Measurements from ENCODE around the gene FAM177B. TPM values are rescaled to one million over a fixed set of nuclear protein-coding genes. Genes with fewer than 3 reads are reported as not detected.

Gene FAM177B
- total and polyA plus RNA-seq, 2 donors: 0.42 to 1.8 TPM

- H3K4me3 ChIP-seq (ENCODE audit: low read length in 2 of 2): no peak overlapping the region
- no peak overlapping the region for H3K27ac ChIP-seq (ENCODE audit: low read depth in 1 of 2, low read length in 1 of 2)
- H3K36me3 ChIP-seq (ENCODE audit: control insufficient read depth in 2 of 2, insufficient read depth in 2 of 2, low read length in 1 of 2): no peaks in the 10 kb centered on the region
- no peaks in the 10 kb centered on the region for H3K4me1 ChIP-seq (ENCODE audit: control insufficient read depth in 2 of 2, insufficient read depth in 2 of 2, low read length in 2 of 2)
- no peaks in the 10 kb centered on the region for H3K9me3 ChIP-seq (ENCODE audit: control insufficient read depth in 2 of 2, insufficient read depth in 1 of 2, low read length in 1 of 2)
- DNase-seq (ENCODE audit: low read depth in 6 of 9, low spot score in 9 of 9): no peak
- no peaks in the 10 kb centered on the region for H3K27me3 ChIP-seq (ENCODE audit: control insufficient read depth in 2 of 2, insufficient read depth in 1 of 2, low read length in 1 of 2)
- 97% methylated on average over 3 of the region's 3 CpGs for WGBS
These were observed 51.6 kb downstream of the FAM177B start for GRCh38 chr1:222788402-222789156.

DNA sequence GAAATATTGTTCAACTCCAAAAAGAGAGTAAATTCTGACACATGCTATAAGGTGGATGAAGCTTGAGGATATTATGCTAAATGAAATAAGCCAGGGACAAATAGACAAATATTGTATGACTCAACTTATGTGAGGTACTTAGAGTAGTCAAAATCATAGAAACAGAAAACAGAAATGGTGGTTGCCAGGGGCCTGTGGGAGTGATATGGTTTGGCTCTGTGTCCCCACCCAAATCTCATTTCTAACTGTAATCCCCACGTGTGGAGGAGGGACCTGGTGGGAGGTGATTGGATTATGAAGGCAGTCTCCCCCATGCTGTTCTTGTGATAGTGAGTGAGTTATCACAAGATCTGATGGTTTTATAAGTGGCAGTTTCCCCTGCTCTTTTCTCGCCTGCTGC is 53.1 kb downstream of the FAM177B start:
- Histone ChIP-seq H3K9me3 (ENCODE audit: control insufficient read depth in 2 of 2, insufficient read depth in 1 of 2, low read length in 1 of 2) (no peaks in the 10 kb centered on the region), H3K36me3 (ENCODE audit: control insufficient read depth in 2 of 2, insufficient read depth in 2 of 2, low read length in 1 of 2) (no peaks in the 10 kb centered on the region), H3K4me1 (ENCODE audit: control insufficient read depth in 2 of 2, insufficient read depth in 2 of 2, low read length in 2 of 2) (no peaks in the 10 kb centered on the region), H3K4me3 (ENCODE audit: low read length in 2 of 2) (no peak overlapping the region), H3K27me3 (ENCODE audit: control insufficient read depth in 2 of 2, insufficient read depth in 1 of 2, low read length in 1 of 2) (no peaks in the 10 kb centered on the region), H3K27ac (ENCODE audit: low read depth in 1 of 2, low read length in 1 of 2) (no peak overlapping the region)
- DNase-seq (ENCODE audit: low read depth in 6 of 9, low spot score in 9 of 9): no peak
- 93% methylated on average over 2 of the region's 2 CpGs for WGBS

- no peaks in the 10 kb centered on the region for H3K9me3 ChIP-seq (ENCODE audit: control insufficient read depth in 2 of 2, insufficient read depth in 1 of 2, low read length in 1 of 2)
- WGBS: 78% methylated on average over 4 of the region's 4 CpGs
- DNase-seq (ENCODE audit: low read depth in 6 of 9, low spot score in 9 of 9): no peak
- no peak overlapping the region for H3K27ac ChIP-seq (ENCODE audit: low read depth in 1 of 2, low read length in 1 of 2)
- H3K4me3 ChIP-seq (ENCODE audit: low read length in 2 of 2): no peak overlapping the region
- H3K4me1 ChIP-seq (ENCODE audit: control insufficient read depth in 2 of 2, insufficient read depth in 2 of 2, low read length in 2 of 2): no peaks in the 10 kb centered on the region
- no peaks in the 10 kb centered on the region for H3K27me3 ChIP-seq (ENCODE audit: control insufficient read depth in 2 of 2, insufficient read depth in 1 of 2, low read length in 1 of 2)
- no peaks in the 10 kb centered on the region for H3K36me3 ChIP-seq (ENCODE audit: control insufficient read depth in 2 of 2, insufficient read depth in 2 of 2, low read length in 1 of 2)
These were observed 53.5 kb downstream of the FAM177B start for GRCh38 chr1:222790520-222790919.

GRCh38 chr1:222791006-222791710 is 54.2 kb downstream of the FAM177B start:
- no peak for DNase-seq (ENCODE audit: low read depth in 6 of 9, low spot score in 9 of 9)
- no peak overlapping the region for H3K27ac ChIP-seq (ENCODE audit: low read depth in 1 of 2, low read length in 1 of 2)
- no peaks in the 10 kb centered on the region for H3K36me3 ChIP-seq (ENCODE audit: control insufficient read depth in 2 of 2, insufficient read depth in 2 of 2, low read length in 1 of 2)
- no peak overlapping the region for H3K4me3 ChIP-seq (ENCODE audit: low read length in 2 of 2)
- H3K9me3 ChIP-seq (ENCODE audit: control insufficient read depth in 2 of 2, insufficient read depth in 1 of 2, low read length in 1 of 2): no peaks in the 10 kb centered on the region
- no peaks in the 10 kb centered on the region for H3K4me1 ChIP-seq (ENCODE audit: control insufficient read depth in 2 of 2, insufficient read depth in 2 of 2, low read length in 2 of 2)
- 93% methylated on average over 4 of the region's 4 CpGs for WGBS
- H3K27me3 ChIP-seq (ENCODE audit: control insufficient read depth in 2 of 2, insufficient read depth in 1 of 2, low read length in 1 of 2): no peaks in the 10 kb centered on the region

DNA sequence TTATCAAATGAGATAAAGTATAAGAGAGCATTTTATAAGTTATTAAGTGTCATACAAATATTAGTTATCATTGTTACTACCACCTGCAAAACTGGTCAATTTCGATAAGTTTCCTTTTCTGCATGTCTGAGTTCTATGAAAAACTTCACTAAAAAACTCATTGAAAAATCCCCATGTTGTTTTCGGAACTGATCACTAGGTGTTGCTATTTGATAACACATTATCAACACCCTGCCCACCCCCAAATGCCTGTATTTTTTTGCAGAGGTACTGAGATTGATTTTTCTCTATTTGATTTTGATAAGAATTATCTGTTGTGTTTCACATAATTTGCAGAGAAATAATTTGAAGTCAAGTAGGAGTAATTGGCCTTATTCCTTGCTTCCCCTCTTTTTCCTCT is 55.7 kb downstream of the FAM177B start:
- H3K27ac ChIP-seq (ENCODE audit: low read depth in 1 of 2, low read length in 1 of 2): no peak overlapping the region
- peak in 4 of 9 donors; percentile 9 to 55 (median 22) for DNase-seq (ENCODE audit: low read depth in 6 of 9, low spot score in 9 of 9)
- WGBS: 23% methylated on average over 2 of the region's 2 CpGs

GRCh38 chr1:222794656-222795474 is 57.9 kb downstream of the FAM177B start:
- Histone ChIP-seq H3K27ac (ENCODE audit: low read depth in 1 of 2, low read length in 1 of 2) (no peak overlapping the region), H3K9me3 (ENCODE audit: control insufficient read depth in 2 of 2, insufficient read depth in 1 of 2, low read length in 1 of 2) (no peaks in the 10 kb centered on the region), H3K36me3 (ENCODE audit: control insufficient read depth in 2 of 2, insufficient read depth in 2 of 2, low read length in 1 of 2) (no peaks in the 10 kb centered on the region), H3K27me3 (ENCODE audit: control insufficient read depth in 2 of 2, insufficient read depth in 1 of 2, low read length in 1 of 2) (no peaks in the 10 kb centered on the region), H3K4me1 (ENCODE audit: control insufficient read depth in 2 of 2, insufficient read depth in 2 of 2, low read length in 2 of 2) (no peaks in the 10 kb centered on the region), H3K4me3 (ENCODE audit: low read length in 2 of 2) (no peak overlapping the region)
- no peak for DNase-seq (ENCODE audit: low read depth in 6 of 9, low spot score in 9 of 9)
- WGBS: 88% methylated on average over 6 of the region's 6 CpGs

More for the DNA sequence above, 55.7 kb downstream of the FAM177B start:
- Histone ChIP-seq H3K4me1 (ENCODE audit: control insufficient read depth in 2 of 2, insufficient read depth in 2 of 2, low read length in 2 of 2) (no peaks in the 10 kb centered on the region), H3K27me3 (ENCODE audit: control insufficient read depth in 2 of 2, insufficient read depth in 1 of 2, low read length in 1 of 2) (no peaks in the 10 kb centered on the region), H3K9me3 (ENCODE audit: control insufficient read depth in 2 of 2, insufficient read depth in 1 of 2, low read length in 1 of 2) (no peaks in the 10 kb centered on the region), H3K36me3 (ENCODE audit: control insufficient read depth in 2 of 2, insufficient read depth in 2 of 2, low read length in 1 of 2) (no peaks in the 10 kb centered on the region), H3K4me3 (ENCODE audit: low read length in 2 of 2) (no peak overlapping the region)

DNA sequence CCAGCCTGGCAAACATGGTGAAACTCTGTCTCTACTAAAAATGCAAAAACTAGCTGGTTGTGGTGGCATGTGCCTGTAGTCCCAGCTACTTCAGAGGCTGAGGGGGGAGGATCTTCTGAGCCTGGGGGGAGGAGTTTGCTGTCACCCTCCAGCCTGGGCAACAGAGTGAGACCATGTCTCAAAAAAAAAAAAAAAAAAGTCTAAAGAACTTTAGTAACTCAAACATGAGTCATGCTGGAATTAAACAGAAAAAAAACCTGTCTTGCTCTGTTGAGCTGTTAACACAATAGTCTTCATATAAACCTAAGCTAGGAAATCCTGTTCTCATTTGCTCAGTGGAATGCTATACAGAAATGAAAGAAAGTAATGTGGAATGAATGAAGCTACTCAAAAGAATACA is 61.1 kb downstream of the FAM177B start:
- no peak for DNase-seq (ENCODE audit: low read depth in 6 of 9, low spot score in 9 of 9)
- Histone ChIP-seq H3K9me3 (ENCODE audit: control insufficient read depth in 2 of 2, insufficient read depth in 1 of 2, low read length in 1 of 2) (no peaks in the 10 kb centered on the region), H3K4me1 (ENCODE audit: control insufficient read depth in 2 of 2, insufficient read depth in 2 of 2, low read length in 2 of 2) (no peaks in the 10 kb centered on the region), H3K27me3 (ENCODE audit: control insufficient read depth in 2 of 2, insufficient read depth in 1 of 2, low read length in 1 of 2) (no peaks in the 10 kb centered on the region), H3K36me3 (ENCODE audit: control insufficient read depth in 2 of 2, insufficient read depth in 2 of 2, low read length in 1 of 2) (no peaks in the 10 kb centered on the region), H3K4me3 (ENCODE audit: low read length in 2 of 2) (no peak overlapping the region), H3K27ac (ENCODE audit: low read depth in 1 of 2, low read length in 1 of 2) (no peak overlapping the region)

DNA sequence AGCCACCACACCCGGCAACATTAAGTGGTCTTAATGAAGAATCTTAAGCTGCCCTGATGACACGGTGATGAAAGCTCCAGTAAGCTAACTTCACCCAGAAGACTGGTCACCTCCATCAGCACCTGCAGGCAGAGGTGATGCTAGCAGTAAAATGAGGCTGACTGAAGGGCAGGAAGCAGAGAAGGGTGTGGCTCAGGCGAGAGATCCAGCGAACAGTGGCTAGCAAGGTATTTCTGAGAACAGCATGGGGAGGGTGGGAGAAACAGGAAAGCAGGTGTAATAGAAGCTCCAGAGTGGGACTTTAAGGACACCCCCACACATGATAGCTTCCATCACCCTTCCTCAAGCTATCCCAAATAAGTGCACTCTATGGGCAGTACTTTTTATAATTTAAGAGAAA is 62.0 kb downstream of the FAM177B start:
- DNase-seq (ENCODE audit: low read depth in 6 of 9, low spot score in 9 of 9): no peak
- 97% methylated on average over 4 of the region's 4 CpGs for WGBS
- Histone ChIP-seq H3K27ac (ENCODE audit: low read depth in 1 of 2, low read length in 1 of 2) (no peak overlapping the region), H3K36me3 (ENCODE audit: control insufficient read depth in 2 of 2, insufficient read depth in 2 of 2, low read length in 1 of 2) (no peaks in the 10 kb centered on the region), H3K4me1 (ENCODE audit: control insufficient read depth in 2 of 2, insufficient read depth in 2 of 2, low read length in 2 of 2) (no peaks in the 10 kb centered on the region), H3K27me3 (ENCODE audit: control insufficient read depth in 2 of 2, insufficient read depth in 1 of 2, low read length in 1 of 2) (no peaks in the 10 kb centered on the region), H3K9me3 (ENCODE audit: control insufficient read depth in 2 of 2, insufficient read depth in 1 of 2, low read length in 1 of 2) (no peaks in the 10 kb centered on the region), H3K4me3 (ENCODE audit: low read length in 2 of 2) (no peak overlapping the region)
